ENCODE measurements around the gene RNU7-1.

The RNU7-1 gene

GRCh38 chr12:6937481-6938352 is 5.9 kb upstream of the RNU7-1 start:
- peak; percentile 97 for DNase-seq (ENCODE audit: low read depth)

DNA sequence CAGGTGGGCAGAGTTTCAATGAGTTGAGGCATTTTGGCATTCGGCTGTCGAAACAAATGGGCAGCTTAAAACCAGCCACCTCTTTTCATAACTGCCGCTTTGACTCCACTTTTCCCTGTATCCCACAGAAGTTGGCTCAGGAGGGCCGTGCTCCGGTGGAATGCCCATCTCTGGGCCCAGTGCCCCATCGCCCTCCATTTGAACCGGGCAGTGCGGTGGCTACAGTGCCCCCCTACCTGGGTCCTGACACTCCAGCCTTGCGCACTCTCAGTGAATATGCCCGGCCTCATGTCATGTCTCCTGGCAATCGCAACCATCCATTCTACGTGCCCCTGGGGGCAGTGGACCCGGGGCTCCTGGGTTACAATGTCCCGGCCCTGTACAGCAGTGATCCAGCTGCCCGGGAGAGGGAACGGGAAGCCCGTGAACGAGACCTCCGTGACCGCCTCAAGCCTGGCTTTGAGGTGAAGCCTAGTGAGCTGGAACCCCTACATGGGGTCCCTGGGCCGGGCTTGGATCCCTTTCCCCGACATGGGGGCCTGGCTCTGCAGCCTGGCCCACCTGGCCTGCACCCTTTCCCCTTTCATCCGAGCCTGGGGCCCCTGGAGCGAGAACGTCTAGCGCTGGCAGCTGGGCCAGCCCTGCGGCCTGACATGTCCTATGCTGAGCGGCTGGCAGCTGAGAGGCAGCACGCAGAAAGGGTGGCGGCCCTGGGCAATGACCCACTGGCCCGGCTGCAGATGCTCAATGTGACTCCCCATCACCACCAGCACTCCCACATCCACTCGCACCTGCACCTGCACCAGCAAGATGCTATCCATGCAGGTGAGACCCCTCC is 5.0 kb upstream of the RNU7-1 start:
- DNase-seq (ENCODE audit: low read depth) = no peak

DNA sequence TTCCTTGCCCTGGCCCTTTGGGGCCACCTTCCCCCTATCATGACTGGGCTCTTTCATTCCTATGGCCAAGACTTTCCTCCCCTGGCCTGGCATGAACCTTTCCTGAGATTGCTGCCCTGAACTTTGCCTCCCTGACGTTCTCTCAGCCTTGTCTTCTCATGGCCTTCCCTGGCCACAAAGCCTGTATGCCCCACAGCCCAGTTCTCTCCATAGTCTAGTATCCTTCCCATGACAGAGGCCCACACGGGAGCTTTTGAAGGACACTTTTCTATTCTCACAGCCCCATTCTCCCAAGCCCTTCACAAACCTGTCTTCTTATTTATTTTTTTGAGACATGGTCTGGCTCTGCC is 4.5 kb upstream of the RNU7-1 start:
- DNase-seq (ENCODE audit: low read depth) = no peak

DNA sequence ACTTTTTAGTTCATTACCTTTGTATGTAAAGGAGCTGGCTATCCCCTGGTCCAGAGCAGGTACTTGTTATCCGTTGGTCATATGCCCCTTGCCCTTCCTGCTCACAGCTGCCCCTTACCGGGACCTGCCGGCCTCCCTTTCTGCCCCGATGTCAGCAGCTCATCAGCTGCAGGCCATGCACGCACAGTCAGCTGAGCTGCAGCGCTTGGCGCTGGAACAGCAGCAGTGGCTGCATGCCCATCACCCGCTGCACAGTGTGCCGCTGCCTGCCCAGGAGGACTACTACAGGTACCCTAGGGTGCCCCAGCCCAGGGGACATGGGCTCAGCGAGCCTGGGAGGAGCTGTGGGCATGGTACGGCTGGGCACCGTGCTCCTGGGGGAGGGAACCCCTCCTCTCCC is 2.3 kb upstream of the RNU7-1 start:
- DNase-seq (ENCODE audit: low read depth) = no peak

DNA sequence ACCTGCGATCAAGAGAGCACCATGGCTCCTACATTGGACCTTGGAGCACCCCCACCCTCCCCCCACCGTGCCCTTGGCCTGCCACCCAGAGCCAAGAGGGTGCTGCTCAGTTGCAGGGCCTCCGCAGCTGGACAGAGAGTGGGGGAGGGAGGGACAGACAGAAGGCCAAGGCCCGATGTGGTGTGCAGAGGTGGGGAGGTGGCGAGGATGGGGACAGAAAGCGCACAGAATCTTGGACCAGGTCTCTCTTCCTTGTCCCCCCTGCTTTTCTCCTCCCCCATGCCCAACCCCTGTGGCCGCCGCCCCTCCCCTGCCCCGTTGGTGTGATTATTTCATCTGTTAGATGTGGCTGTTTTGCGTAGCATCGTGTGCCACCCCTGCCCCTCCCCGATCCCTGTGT is 1.8 kb upstream of the RNU7-1 start:
- no peak for DNase-seq (ENCODE audit: low read depth)

- DNase-seq (ENCODE audit: low read depth) = no peak
Observed at GRCh38 chr12:6942331-6942665, 1.3 kb upstream of the RNU7-1 start.

- DNase-seq (ENCODE audit: low read depth) = peak; percentile 95
Observed at GRCh38 chr12:6943389-6943721, 261 bp upstream of the RNU7-1 start.

GRCh38 chr12:6944381-6945186 is 968 bp downstream of the RNU7-1 start:
- DNase-seq (ENCODE audit: low read depth) = peak; percentile 98

DNA sequence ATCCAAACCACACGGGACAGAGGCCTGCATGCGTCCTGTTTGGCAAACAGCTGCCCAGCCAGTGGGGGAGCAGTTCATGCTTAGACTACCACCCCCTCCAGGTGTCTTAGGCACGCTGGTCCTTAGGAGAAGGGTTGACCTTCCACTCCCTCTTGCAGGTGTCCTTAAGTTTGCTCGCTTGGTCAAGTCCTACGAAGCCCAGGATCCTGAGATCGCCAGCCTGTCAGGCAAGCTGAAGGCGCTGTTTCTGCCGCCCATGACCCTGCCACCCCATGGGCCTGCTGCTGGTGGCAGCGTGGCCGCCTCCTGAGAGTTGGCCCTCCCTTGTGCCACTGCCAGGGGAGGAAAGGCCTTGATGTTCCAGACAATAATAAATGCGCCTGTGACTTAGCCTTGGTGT is 2.0 kb downstream of the RNU7-1 start:
- DNase-seq (ENCODE audit: low read depth) = no peak

- no peak for DNase-seq (ENCODE audit: low read depth)
Observed at GRCh38 chr12:6946033-6946919, 2.7 kb downstream of the RNU7-1 start.

DNA sequence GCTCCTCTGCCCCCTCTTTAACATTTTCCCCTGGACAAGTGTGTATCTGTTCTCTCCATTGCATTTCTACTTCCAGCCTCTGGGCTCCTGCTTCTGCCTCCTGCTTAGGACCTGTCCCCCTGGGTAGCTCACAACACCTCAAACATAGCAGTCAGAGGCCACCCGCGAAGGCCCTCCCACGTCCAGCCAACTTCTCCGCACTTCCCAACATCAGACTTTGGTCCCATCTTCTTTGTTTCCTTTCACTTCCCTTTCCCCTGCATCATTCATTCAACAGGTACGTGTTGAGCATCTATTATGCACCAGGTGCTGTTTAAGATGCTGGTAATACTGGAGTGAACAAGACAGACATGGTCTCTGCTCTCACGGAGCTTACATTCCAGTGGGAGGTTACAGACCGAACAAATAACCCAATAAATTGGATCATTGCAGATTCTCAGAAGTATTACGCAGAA is 3.3 kb downstream of the RNU7-1 start:
- DNase-seq (ENCODE audit: low read depth) = no peak

- no peak for DNase-seq (ENCODE audit: low read depth)
Observed at GRCh38 chr12:6947615-6948014, 4.0 kb downstream of the RNU7-1 start.

DNA sequence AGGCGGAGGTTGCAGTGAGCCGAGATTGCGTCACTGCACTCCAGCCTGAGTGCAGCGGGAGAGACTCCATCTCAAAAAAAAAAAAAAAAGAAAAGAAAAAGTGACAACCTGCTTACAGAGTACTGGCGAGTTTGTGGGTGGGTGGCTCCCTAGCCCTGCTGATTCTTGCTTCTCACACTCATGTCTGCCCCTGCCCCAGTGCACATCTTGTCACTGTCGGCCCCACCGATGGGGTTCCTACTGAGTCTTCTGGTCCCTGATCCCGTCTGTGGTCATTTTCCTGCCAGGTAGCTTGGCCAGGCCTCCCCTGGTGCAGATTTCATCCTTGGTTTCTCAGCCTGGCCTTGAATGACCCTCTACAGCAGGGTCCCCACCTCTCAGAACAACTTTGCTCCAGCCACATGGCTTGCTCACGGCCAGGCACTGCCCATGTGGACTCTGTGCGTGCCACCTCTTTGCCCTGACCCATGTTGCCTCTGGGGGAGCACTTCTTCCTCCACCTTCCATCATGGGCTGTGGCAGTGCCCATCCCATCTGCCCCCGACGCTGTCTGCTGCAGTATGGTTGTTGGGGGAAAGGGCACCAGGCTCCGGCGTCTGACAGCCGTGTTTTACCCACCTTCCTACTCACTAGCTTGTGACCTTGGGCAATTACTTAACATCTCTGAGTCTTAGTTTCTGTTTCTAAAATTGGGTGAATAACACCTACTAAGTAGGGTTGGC is 5.4 kb downstream of the RNU7-1 start:
- no peak for DNase-seq (ENCODE audit: low read depth)

GRCh38 chr12:6950401-6950801 is 6.8 kb downstream of the RNU7-1 start:
- DNase-seq (ENCODE audit: low read depth) = no peak

DNA sequence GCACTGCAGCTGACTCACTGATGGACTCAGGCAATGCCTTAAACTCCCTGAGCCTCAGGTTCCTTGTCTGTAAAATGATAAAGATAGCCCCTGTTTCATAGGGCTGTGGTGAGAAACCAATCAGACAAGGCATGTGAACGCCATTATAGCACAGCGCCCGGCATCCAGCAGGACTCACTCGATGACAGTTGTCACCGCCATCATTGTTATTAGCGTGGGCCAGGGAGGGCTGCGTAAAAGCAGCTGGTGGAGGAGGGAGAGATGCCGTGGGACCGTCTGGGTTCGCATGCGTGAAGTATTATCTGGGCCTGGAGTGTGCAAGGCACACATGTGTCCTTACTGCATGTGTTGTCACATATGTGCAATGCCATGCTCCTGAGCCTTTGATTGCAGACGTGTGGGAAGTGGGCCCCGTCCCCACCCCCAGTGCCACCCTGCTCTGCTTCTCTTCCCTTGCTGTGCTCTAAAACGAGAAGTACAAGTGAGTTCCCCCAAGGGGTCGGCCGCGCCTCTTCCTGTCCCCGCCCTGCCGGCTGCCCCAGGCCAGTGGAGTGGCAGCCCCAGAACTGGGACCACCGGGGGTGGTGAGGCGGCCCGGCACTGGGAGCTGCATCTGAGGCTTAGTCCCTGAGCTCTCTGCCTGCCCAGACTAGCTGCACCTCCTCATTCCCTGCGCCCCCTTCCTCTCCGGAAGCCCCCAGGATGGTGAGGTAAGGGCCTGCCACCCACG is 7.4 kb downstream of the RNU7-1 start, which contains the start of gene PTPN6:
Gene PTPN6, plus strand, starts transcription at position 546 of the 730 bp plus-strand sequence. Its CDS starts 157 bp downstream, at position 703.
- no peak for DNase-seq (ENCODE audit: low read depth)

GRCh38 chr12:6951551-6952120 is 8.0 kb downstream of the RNU7-1 start:
- DNase-seq (ENCODE audit: low read depth) = no peak

DNA sequence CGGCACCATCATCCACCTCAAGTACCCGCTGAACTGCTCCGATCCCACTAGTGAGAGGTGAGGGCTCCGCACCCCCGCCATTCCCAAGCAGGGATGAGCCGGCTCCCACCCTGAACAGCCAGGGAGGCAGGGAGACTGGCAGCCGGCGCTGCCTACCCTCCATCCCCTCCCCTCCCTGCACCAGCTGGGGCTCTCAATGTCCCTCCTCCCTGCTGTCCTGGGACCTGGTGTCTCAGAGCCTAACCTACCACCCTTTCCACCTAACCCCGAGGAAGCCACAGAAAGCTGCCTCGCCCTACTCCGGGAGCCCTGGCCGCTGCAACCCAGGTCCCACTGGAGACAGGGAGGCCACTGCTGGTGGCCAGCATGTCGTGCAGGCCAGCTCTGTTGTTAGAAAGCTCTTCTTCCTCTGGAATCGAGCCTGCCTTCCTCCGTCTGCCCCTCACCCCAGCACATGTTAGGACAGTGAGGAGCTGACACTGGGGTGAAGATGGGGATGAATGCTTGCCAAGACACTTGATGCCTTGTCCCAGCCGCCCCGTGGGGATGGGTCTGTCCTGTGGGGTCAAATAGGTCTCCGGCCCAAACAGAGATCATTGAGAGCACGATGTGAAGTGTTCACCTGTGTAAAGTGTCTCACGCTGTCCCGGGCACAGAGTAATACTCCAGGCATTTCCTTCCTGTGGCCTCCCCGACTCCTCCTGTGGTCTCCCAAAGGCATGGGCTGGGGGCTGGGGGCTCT is 8.7 kb downstream of the RNU7-1 start:
- DNase-seq (ENCODE audit: low read depth) = no peak

- no peak for DNase-seq (ENCODE audit: low read depth)
Observed at GRCh38 chr12:6952863-6953441, 9.3 kb downstream of the RNU7-1 start.
